ENCODE results near the gene GNAS.

GNAS gene

GRCh38 chr20:58923117-58923712 is 70.7 kb downstream of the GNAS start:
- TF ChIP-seq CTCF (IDR thresholded peaks at IDR 0.05; ENCODE audit: borderline replicate concordance, insufficient read depth, low read depth, low read length), result no peak
- no peak overlapping the region for H3K4me3 ChIP-seq (ENCODE audit: low read depth, low read length)

- H3K4me3 ChIP-seq (ENCODE audit: low read depth, low read length), result no peak overlapping the region
- no peak for TF ChIP-seq CTCF (IDR thresholded peaks at IDR 0.05; ENCODE audit: borderline replicate concordance, insufficient read depth, low read depth, low read length)
Observed at GRCh38 chr20:58926802-58927489, 74.4 kb downstream of the GNAS start.

GRCh38 chr20:58927490-58928061 is 75.1 kb downstream of the GNAS start:
- TF ChIP-seq CTCF (IDR thresholded peaks at IDR 0.05; ENCODE audit: borderline replicate concordance, insufficient read depth, low read depth, low read length), result no peak
- H3K4me3 ChIP-seq (ENCODE audit: low read depth, low read length), result no peak overlapping the region

GRCh38 chr20:58930496-58930895 is 78.0 kb downstream of the GNAS start:
- no peak overlapping the region for H3K4me3 ChIP-seq (ENCODE audit: low read depth, low read length)
- no peak for TF ChIP-seq CTCF (IDR thresholded peaks at IDR 0.05; ENCODE audit: borderline replicate concordance, insufficient read depth, low read depth, low read length)

GRCh38 chr20:58932170-58932569 is 79.7 kb downstream of the GNAS start:
- H3K4me3 ChIP-seq (ENCODE audit: low read depth, low read length), result no peak overlapping the region
- no peak for TF ChIP-seq CTCF (IDR thresholded peaks at IDR 0.05; ENCODE audit: borderline replicate concordance, insufficient read depth, low read depth, low read length)

GRCh38 chr20:58938078-58938477 is 85.6 kb downstream of the GNAS start:
- TF ChIP-seq CTCF (IDR thresholded peaks at IDR 0.05; ENCODE audit: borderline replicate concordance, insufficient read depth, low read depth, low read length), result no peak
- H3K4me3 ChIP-seq (ENCODE audit: low read depth, low read length), result no peak overlapping the region

GRCh38 chr20:58938541-58938940 is 86.0 kb downstream of the GNAS start:
- TF ChIP-seq CTCF (IDR thresholded peaks at IDR 0.05; ENCODE audit: borderline replicate concordance, insufficient read depth, low read depth, low read length), result no peak
- no peak overlapping the region for H3K4me3 ChIP-seq (ENCODE audit: low read depth, low read length)

Measured in GM12875 (cell line).